GM21528 (cell line): ENCODE results near the gene C17orf50.

Experiments
- ATAC-seq: cut with Tn5 transposase; IDR thresholded peaks from one replicate; pipeline ENCODE4 v1.9.1; 2021; ENCODE audit warnings: mild to moderate bottlenecking, moderate library complexity; ENCODE audit not compliant: unreplicated experiment, low FRiP score

Gene C17orf50

GRCh38 chr17:35780950-35781349 lies 20.3 kb downstream of the C17orf50 start:
- ATAC-seq = no peak

GRCh38 chr17:35784895-35785294 lies 24.2 kb downstream of the C17orf50 start:
- ATAC-seq = no peak

DNA sequence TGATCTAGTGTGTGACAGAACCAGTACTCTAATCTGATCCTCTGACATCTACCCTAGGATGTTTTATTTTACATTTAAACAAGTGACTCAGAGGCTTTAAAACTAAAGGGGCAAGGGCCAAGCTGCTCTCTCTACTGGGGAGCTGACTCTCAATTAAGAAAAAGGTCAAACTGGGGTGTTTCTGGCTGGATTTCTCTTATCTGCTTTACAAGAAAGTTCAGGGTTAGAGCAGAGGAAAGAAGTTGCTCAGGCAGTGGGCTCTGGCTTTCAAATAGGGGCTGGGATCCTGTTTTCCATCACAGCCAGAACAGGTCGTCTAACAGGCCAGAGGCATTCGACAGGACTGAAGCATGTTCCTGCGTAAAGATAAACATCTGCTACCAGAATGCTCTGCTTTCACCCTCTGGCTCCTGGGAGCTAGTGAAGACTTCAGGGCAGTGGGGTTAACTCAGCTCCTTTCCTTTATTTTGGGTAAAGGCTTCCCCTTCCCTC lies 26.3 kb downstream of the C17orf50 start:
- ATAC-seq = no peak

DNA sequence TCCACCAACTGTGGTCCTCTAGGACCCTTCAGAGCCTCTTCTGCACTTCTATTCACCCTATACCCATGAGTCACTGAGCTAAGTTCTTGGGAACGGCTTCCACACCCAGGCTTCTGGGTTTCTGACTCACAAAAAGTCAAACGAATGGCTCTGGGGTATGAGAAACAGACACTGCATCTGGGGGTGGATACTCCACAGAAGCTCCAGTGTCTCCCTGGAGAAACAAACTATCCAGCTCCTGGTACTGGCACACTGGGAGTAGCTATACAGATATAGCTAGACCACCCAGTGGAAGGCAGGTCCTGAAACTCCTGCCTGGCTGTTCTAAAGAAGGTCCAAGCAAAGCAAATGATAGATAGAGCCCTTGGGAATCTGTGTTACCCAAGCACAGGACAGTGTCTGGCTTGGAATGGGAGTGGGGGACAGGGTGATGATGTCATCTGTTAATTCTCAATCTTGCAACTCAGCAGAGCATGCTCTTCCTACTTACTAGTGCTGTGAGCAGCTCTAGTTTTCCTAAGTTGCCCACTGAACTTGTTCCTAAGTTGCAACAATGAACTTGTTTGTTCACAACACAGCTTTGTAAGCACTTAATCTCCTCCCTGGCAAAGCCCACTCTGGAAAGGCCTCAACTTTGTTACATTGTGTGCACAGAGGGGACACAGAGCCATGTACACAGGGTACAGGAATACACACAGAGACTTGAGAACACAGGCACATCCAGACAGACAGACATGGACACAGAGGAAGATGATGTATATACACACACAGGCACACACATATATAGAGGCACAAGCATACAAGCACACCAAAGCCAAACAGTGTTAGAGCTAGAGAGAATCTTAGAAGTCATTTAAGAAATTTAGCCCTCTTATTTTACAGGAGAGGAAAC lies 28.0 kb downstream of the C17orf50 start:
- no peak for ATAC-seq

GRCh38 chr17:35790841-35791240 lies 30.2 kb downstream of the C17orf50 start:
- ATAC-seq = no peak

DNA sequence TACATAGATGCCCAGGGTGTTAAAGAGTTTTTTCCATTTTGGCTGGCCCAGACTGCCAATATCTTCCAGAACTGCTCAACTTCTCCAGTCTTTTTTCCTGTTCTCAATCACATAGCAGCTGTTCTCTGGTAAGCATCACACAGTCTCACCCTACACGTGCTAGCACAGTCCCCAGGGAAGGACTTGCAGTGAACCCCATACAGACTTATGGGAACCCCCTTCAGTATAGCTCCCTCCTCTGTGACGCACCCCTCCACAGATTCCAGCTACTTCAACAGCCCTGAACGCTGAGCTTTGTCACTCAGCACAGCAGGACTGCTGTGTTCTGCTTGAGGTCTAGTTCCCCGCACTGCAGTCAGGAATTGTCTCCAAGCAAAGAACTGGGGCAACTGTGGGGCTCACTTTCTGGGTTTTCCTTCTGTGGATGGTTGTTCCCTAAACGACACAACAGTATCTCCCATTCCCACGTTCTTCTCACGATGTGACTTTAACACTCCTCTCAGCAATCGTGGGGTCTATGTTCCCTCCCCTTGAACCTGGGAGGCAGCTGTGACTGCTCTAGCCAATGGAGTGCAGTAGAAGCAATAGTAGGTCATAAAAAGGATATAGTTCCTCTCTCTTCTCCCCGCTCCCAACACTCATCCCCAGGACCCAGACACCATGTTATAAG lies 31.1 kb downstream of the C17orf50 start:
- no peak for ATAC-seq

GRCh38 chr17:35793257-35793656 lies 32.6 kb downstream of the C17orf50 start:
- no peak for ATAC-seq

GRCh38 chr17:35795007-35795870 lies 34.6 kb downstream of the C17orf50 start, which contains the start of gene MMP28:
MMP28 (minus strand) TSS chr17:35795641; CDS start chr17:35795377, 264 bp downstream.
- ATAC-seq = no peak

DNA sequence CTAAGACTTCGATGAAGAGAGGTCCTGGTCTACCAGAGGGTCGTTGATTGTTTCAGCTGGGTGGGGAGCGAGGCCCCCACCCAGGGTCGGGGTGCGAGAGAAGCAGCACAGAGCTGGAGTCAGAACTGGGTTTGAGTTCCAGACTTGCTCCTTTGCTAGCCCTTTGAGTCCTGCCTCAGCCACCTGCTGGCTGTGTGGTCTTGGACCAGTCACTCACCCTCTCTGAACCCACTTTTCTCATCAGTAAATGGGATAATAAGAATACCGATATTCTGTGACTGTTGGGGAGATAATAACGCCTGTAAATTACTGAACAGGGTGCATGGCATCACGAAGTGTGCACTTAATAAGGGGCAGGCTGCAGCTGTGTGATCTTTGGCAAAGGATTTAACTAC lies 35.2 kb downstream of the C17orf50 start:
- ATAC-seq = no peak

DNA sequence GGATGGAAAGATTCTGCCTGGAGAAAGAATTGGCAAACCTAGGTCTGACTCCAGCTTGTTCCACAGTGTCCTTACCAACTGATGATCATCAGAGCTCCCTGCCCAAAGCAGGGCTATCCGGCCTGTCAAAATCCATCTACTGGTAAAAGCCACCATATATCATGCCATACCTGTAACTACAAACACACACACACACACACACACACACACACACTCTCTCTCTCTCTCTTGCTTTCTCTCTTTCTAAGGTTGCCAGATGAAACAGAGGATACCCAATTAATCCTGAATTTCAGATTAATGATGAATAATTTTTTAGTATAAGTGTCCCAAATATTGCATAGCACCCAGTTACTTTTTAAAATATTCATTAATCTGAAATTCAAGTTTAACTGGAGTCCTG lies 36.3 kb downstream of the C17orf50 start:
- ATAC-seq = no peak

DNA sequence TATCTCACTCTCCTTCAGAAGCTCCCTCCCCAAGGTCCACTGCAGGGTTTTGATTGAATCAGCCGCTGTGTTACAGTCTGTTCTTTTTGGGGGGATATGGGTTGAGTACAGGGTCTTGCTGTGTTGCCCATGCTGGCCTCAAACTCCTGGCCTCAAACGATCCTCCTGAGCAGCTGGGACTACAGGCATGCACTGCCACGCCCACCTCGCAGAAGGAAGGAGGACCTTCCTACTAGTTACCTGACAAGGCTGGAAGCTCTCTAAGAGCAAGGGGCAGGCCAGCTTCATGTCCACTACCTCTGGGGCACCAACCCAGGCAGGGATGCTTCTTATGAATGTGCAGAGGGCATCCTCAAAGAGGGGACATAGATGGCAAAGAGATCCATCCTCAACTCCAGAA lies 36.7 kb downstream of the C17orf50 start:
- ATAC-seq = no peak

DNA sequence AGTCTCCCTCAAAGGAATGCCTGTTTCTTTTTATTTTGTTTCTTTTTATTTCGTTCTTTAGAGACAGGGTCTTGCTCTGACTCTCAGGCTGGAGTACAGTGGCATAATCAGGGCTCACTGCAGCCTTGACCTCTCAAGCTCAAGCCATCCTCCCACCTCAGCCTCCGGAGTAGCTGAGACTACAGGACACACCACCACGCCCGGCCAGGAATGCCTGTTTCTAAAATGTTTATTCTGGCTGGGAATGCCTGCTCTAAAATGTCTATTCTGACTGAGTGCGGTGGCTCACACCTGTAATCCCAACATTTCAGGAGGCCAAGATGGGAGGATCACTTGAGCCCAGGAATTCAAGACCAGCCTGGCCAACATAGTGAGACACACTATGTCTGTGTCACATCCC lies 37.2 kb downstream of the C17orf50 start:
- no peak for ATAC-seq

GRCh38 chr17:35799942-35800341 lies 39.3 kb downstream of the C17orf50 start:
- ATAC-seq = no peak

- no peak for ATAC-seq
Observed at GRCh38 chr17:35801583-35802224, 41.0 kb downstream of the C17orf50 start.

DNA sequence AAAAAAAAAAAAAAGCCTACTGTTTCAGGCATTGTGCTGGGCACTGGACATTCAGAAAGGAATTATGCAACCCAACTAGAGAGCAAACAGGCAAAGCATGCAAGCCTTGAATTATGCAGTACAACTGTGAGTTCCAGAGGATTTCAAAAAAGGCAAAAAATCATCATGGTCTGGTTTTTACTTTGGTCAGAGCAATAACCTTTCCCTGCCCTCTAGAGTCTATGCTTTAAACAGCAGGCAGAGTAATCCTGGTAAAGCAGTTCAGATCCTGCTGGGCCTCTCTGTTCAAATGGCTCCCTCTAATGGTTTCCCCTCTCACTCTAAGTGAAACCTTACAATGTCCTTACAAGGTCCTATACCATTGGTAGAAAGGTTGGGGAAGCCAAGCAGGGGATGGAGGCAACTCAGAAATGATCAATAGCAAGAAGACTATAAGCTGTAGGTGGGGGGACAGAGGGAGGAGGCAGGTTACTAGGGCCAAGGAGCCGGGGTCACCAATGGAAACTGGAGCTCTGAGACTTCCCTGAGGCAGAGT lies 44.0 kb downstream of the C17orf50 start:
- ATAC-seq = no peak

GRCh38 chr17:35807371-35808144 lies 46.9 kb downstream of the C17orf50 start:
- no peak for ATAC-seq

- no peak for ATAC-seq
Observed at GRCh38 chr17:35808240-35808961, 47.7 kb downstream of the C17orf50 start.
